Mesenchymal stem cell (in vitro differentiated cells and primary cell): Measurements from ENCODE around the gene BTBD17.

Experiments
- DNase-seq: peaks from one replicate; pipeline ENCODE4 v3.0.0-alpha.2; 2013
- H2AFZ ChIP-seq: one replicate; pipeline ENCODE4 v1.6.1; 2013; ENCODE audit warnings: low read depth, mild to moderate bottlenecking, control low read depth, inconsistent platforms, low read length, moderate library complexity
- H2AK5ac ChIP-seq: 2 replicates; pipeline ENCODE4 v1.6.1; 2013; ENCODE audit warnings: low read length, moderate library complexity, mild to moderate bottlenecking, inconsistent platforms; ENCODE audit not compliant: severe bottlenecking
- H2BK120ac ChIP-seq: one replicate; pipeline ENCODE4 v1.6.1; 2013; ENCODE audit warnings: low read depth, mild to moderate bottlenecking, inconsistent platforms, low read length, moderate library complexity
- H2BK12ac ChIP-seq, 2 experiments: one replicate each; pipeline ENCODE4 v1.6.1; 2013; ENCODE audit warnings: inconsistent platforms in 2 of 2, low read length in 2 of 2, mild to moderate bottlenecking in 2 of 2, moderate library complexity in 2 of 2, control low read depth in 1 of 2
- H2BK15ac ChIP-seq: one replicate; pipeline ENCODE4 v1.6.1; 2013; ENCODE audit warnings: mild to moderate bottlenecking, low read depth, inconsistent platforms; ENCODE audit not compliant: poor library complexity, severe bottlenecking
- H2BK5ac ChIP-seq: 2 replicates; pipeline ENCODE4 v1.6.1; 2013; ENCODE audit warnings: low read depth, mild to moderate bottlenecking, low read length, control low read depth, inconsistent platforms; ENCODE audit not compliant: poor library complexity, severe bottlenecking
- H3K14ac ChIP-seq, 2 experiments: one replicate each; pipeline ENCODE4 v1.6.1; 2013; ENCODE audit warnings: inconsistent platforms in 2 of 2, low read length in 2 of 2, control low read depth in 1 of 2, mild to moderate bottlenecking in 1 of 2, moderate library complexity in 1 of 2
- H3K18ac ChIP-seq, 2 experiments: one replicate each; pipeline ENCODE4 v1.6.1; 2013; ENCODE audit warnings: inconsistent platforms in 2 of 2, low read length in 2 of 2, control low read depth in 1 of 2, low read depth in 1 of 2, mild to moderate bottlenecking in 1 of 2
- H3K23ac ChIP-seq, 2 experiments: one replicate each; pipeline ENCODE4 v1.6.1; 2013; ENCODE audit warnings: inconsistent platforms in 2 of 2, low read length in 2 of 2, mild to moderate bottlenecking in 2 of 2, moderate library complexity in 2 of 2, control low read depth in 1 of 2
- H3K27ac ChIP-seq: 2 replicates; pipeline ENCODE4 v1.5.1; 2013; ENCODE audit warnings: mild to moderate bottlenecking, moderate library complexity, low read length, control low read depth, inconsistent platforms; ENCODE audit not compliant: poor library complexity, severe bottlenecking
- H3K27me3 ChIP-seq, 2 experiments: 2 replicates each; pipeline versions ENCODE4 v1.6.1 to v1.7.0; 2013; ENCODE audit warnings: low read length in 2 of 2, mild to moderate bottlenecking in 2 of 2, moderate library complexity in 2 of 2, control low read depth in 1 of 2, inconsistent platforms in 1 of 2; ENCODE audit not compliant: control insufficient read depth in 1 of 2, insufficient read depth in 1 of 2
- H3K36me3 ChIP-seq, 2 experiments: 2 replicates each; pipeline versions ENCODE4 v1.6.1 to v1.7.0; 2013; ENCODE audit warnings: low read length in 2 of 2, control low read depth in 1 of 2, inconsistent platforms in 1 of 2, low read depth in 1 of 2, mild to moderate bottlenecking in 1 of 2; ENCODE audit not compliant: insufficient read depth in 2 of 2, control insufficient read depth in 1 of 2
- H3K4ac ChIP-seq, 2 experiments: one replicate each; pipeline ENCODE4 v1.6.1; 2013; ENCODE audit warnings: inconsistent platforms in 2 of 2, low read length in 2 of 2, mild to moderate bottlenecking in 2 of 2, moderate library complexity in 2 of 2, control low read depth in 1 of 2, low read depth in 1 of 2
- H3K4me1 ChIP-seq: 2 replicates; pipeline ENCODE4 v1.6.1; 2013; ENCODE audit warnings: low read depth, low read length, control low read depth; ENCODE audit not compliant: control insufficient read depth, insufficient read depth
- H3K4me2 ChIP-seq: 2 replicates; pipeline ENCODE4 v1.6.1; 2013; ENCODE audit warnings: low read length, mild to moderate bottlenecking, inconsistent platforms; ENCODE audit not compliant: poor library complexity, severe bottlenecking
- H3K4me3 ChIP-seq, 2 experiments: 2 replicates each; pipeline versions ENCODE4 v1.5.1 to v1.7.0; 2013; ENCODE audit warnings: low read length in 2 of 2, mild to moderate bottlenecking in 2 of 2, control low read depth in 1 of 2, low read depth in 1 of 2; ENCODE audit not compliant: insufficient read depth in 1 of 2
- H3K79me1 ChIP-seq: replicated peaks from 2 replicates; pipeline ENCODE4 v1.6.1; 2013; ENCODE audit warnings: mild to moderate bottlenecking, control low read depth, low read length, inconsistent platforms; ENCODE audit not compliant: poor library complexity, severe bottlenecking
- H3K9ac ChIP-seq: 2 replicates; pipeline ENCODE4 v1.7.0; 2013; ENCODE audit warnings: mild to moderate bottlenecking, low read length, moderate library complexity
- H3K9me3 ChIP-seq: 2 replicates; pipeline ENCODE4 v1.7.0; 2013; ENCODE audit warnings: mild to moderate bottlenecking, low read length; ENCODE audit not compliant: control insufficient read depth
- H4K8ac ChIP-seq: one replicate; pipeline ENCODE4 v1.6.1; 2013; ENCODE audit warnings: inconsistent platforms, mild to moderate bottlenecking, low read length, moderate library complexity
- H4K91ac ChIP-seq: one replicate; pipeline ENCODE4 v1.6.1; 2013; ENCODE audit warnings: mild to moderate bottlenecking, low read length, inconsistent platforms
- WGBS: methylation state at CpG from one replicate; pipeline ENCODE4 v1.1.7; 2013; ENCODE audit warnings: mixed read lengths; 5-methylcytosine and 5-hydroxymethylcytosine counted together

Gene BTBD17

GRCh38 chr17:74329378-74329777 is 32.3 kb downstream of the BTBD17 start:
- Histone ChIP-seq H2AFZ (no peak overlapping the region), H3K27me3 (peaks cover 47 to 83% of the 10 kb centered on the region in 2 experiments), H3K18ac (no peak overlapping the region), H3K4me3 (no peak overlapping the region), H2BK15ac (no peak overlapping the region), H4K91ac (no peak overlapping the region), H2BK120ac (no peak overlapping the region), H3K27ac (no peak overlapping the region), H3K36me3 (no peaks in the 10 kb centered on the region), H3K4ac (no peak overlapping the region), H3K9me3 (peaks cover 4% of the 10 kb centered on the region), H4K8ac (no peak overlapping the region), H3K79me1 (no peaks in the 10 kb centered on the region), H2BK12ac (no peak overlapping the region), H3K4me1 (peaks cover 10% of the 10 kb centered on the region), H2AK5ac (no peak overlapping the region), H3K23ac (no peak overlapping the region), H3K4me2 (no peak overlapping the region), H3K14ac (no peak overlapping the region), H3K9ac (no peak overlapping the region), H2BK5ac (no peak overlapping the region)
- no peak for DNase-seq
- WGBS, result 75% methylated on average over 3 of the region's 3 CpGs

GRCh38 chr17:74328487-74328886 is 33.2 kb downstream of the BTBD17 start:
- no peak overlapping the region for H3K14ac ChIP-seq
- H3K23ac ChIP-seq, result no peak overlapping the region
- no peak overlapping the region for H2AK5ac ChIP-seq
- H2AFZ ChIP-seq, result no peak overlapping the region
- H2BK120ac ChIP-seq, result no peak overlapping the region
- no peak overlapping the region for H2BK15ac ChIP-seq
- H3K79me1 ChIP-seq, result no peaks in the 10 kb centered on the region
- H3K9me3 ChIP-seq, result no peaks in the 10 kb centered on the region
- H3K4me1 ChIP-seq, result peaks cover 10% of the 10 kb centered on the region
- WGBS, result 92% methylated on average over 3 of the region's 3 CpGs
- no peak overlapping the region for H4K8ac ChIP-seq
- H3K27ac ChIP-seq, result no peak overlapping the region
- no peak overlapping the region for H3K4me3 ChIP-seq
- H4K91ac ChIP-seq, result no peak overlapping the region
- H3K27me3 ChIP-seq, result peaks cover 48 to 81% of the 10 kb centered on the region in 2 experiments
- H2BK12ac ChIP-seq, result no peak overlapping the region
- no peaks in the 10 kb centered on the region for H3K36me3 ChIP-seq
- H3K18ac ChIP-seq, result no peak overlapping the region
- no peak overlapping the region for H3K9ac ChIP-seq
- H3K4ac ChIP-seq, result no peak overlapping the region
- H2BK5ac ChIP-seq, result no peak overlapping the region
- no peak overlapping the region for H3K4me2 ChIP-seq
- DNase-seq, result no peak

GRCh38 chr17:74326506-74326905 is 35.2 kb downstream of the BTBD17 start:
- Histone ChIP-seq H3K36me3 (no peaks in the 10 kb centered on the region), H3K9ac (no peak overlapping the region), H4K8ac (no peak overlapping the region), H2AK5ac (no peak overlapping the region), H3K14ac (no peak overlapping the region), H2BK12ac (no peak overlapping the region), H2BK15ac (no peak overlapping the region), H3K27me3 (peaks cover 58 to 80% of the 10 kb centered on the region in 2 experiments), H2BK5ac (no peak overlapping the region), H3K18ac (no peak overlapping the region), H3K23ac (no peak overlapping the region), H3K4me2 (no peak overlapping the region), H3K9me3 (peaks cover 4% of the 10 kb centered on the region), H2BK120ac (no peak overlapping the region), H3K4me1 (peaks cover 10% of the 10 kb centered on the region), H3K27ac (no peak overlapping the region), H4K91ac (no peak overlapping the region), H3K79me1 (no peaks in the 10 kb centered on the region), H3K4ac (no peak overlapping the region), H3K4me3 (no peak overlapping the region), H2AFZ (no peak overlapping the region)
- 30% methylated on average over 10 of the region's 10 CpGs for WGBS
- DNase-seq, result no peak

GRCh38 chr17:74325743-74326379 is 35.8 kb downstream of the BTBD17 start, which contains the start of gene KIF19:
Gene KIF19 (plus strand): TSS chr17:74326226. CDS start chr17:74326350, 124 bp downstream.
- 8% methylated on average over 53 of the region's 73 CpGs for WGBS
- no peak within 1 kb of the TSS for H2AK5ac ChIP-seq
- peaks cover 59 to 77% of the 10 kb centered on the region in 2 experiments for H3K27me3 ChIP-seq
- H2BK120ac ChIP-seq, result no peak within 1 kb of the TSS
- H3K27ac ChIP-seq, result no peak within 1 kb of the TSS
- no peak within 1 kb of the TSS for H3K9ac ChIP-seq
- no peak within 1 kb of the TSS for H3K4ac ChIP-seq
- peak within 1 kb of the TSS; percentile 54 for H3K4me2 ChIP-seq
- H2BK15ac ChIP-seq, result no peak within 1 kb of the TSS
- no peak within 1 kb of the TSS for H2BK5ac ChIP-seq
- H3K23ac ChIP-seq, result no peak within 1 kb of the TSS
- H2BK12ac ChIP-seq, result no peak within 1 kb of the TSS
- no peak within 1 kb of the TSS for H4K91ac ChIP-seq
- no peak for DNase-seq
- H4K8ac ChIP-seq, result no peak within 1 kb of the TSS
- peaks cover 10% of the 10 kb centered on the region for H3K4me1 ChIP-seq
- H2AFZ ChIP-seq, result no peak within 1 kb of the TSS
- peaks cover 4% of the 10 kb centered on the region for H3K9me3 ChIP-seq
- H3K4me3 ChIP-seq, result no peak within 1 kb of the TSS
- H3K36me3 ChIP-seq, result no peaks in the 10 kb centered on the region
- H3K18ac ChIP-seq, result no peak within 1 kb of the TSS
- no peak within 1 kb of the TSS for H3K14ac ChIP-seq
- H3K79me1 ChIP-seq, result no peaks in the 10 kb centered on the region
